ENCODE results near the gene EAPP.
"Not testable (repeated sequence)": the region's sequence is repeated elsewhere in the genome, so short reads cannot be mapped to it uniquely, and the experiment has no call there.

The EAPP gene

DNA sequence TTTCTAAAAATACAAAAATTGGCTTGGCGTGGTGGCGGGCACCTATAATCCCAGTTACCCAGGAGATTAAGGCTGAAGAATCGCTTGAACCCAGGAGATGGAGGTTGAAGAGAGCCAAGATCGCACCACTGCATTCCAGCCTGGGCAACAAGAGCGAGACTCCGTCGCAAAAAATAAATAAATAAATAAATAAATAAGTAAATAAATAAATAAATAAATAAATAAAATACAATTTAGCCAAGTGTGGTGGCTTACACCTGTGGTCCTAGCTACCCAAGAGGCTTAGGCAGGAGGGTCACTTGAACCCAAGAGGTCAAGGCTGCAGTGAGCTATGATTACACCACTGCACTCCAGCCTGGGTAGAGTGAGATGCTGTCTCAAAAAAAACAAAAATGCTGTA, 51.0 kb downstream of the EAPP start:
- H3K4me3 ChIP-seq (ENCODE audit: low read depth, low read length) = no peak overlapping the region

GRCh38 chr14:34484726-34485125, 54.8 kb downstream of the EAPP start:
- H3K4me3 ChIP-seq (ENCODE audit: low read depth, low read length) = no peak overlapping the region

DNA sequence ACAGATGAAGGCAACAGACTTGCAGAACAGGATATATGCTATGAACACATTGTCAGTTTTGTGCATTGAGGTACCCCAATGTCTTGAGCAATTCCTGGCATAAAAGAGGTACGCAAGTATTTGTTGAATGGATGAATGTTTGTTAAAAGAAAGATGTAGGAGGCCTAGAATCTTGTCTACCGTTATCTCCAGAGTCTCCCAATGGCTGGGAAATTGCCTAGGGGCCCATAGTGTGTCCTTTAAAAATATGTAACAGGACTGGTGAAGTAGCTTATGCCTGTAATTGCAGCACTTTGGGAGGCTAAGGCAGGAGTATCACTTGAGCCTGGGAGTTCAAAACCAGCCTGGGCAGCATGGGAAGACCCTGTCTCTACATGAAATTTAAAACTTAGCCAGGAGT, 57.0 kb downstream of the EAPP start:
- H3K4me3 ChIP-seq (ENCODE audit: low read depth, low read length) = no peak overlapping the region

- no peak overlapping the region for H3K4me3 ChIP-seq (ENCODE audit: low read depth, low read length)
Measured at GRCh38 chr14:34479694-34480093, 59.8 kb downstream of the EAPP start.

DNA sequence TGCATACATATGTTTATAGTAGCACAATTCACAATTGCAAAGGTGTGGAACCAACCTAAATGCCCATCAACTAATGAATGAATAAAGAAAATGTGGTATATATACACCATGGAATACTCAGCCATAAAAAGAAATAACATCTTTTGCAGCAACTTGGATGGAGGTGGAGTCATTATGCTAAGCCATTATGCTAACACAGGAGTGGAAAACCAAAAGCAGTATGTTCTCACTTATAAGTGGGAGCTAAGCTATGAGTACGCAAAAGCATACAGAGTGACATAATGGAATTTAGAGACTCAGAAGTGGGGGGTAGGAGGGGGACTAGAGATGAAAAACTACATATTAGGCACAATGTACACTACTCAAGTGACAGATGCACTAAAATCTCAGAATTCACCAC, 61.2 kb downstream of the EAPP start:
- H3K4me3 ChIP-seq (ENCODE audit: low read depth, low read length) = no peak overlapping the region

GRCh38 chr14:34476036-34476435, 63.5 kb downstream of the EAPP start:
- H3K4me3 ChIP-seq (ENCODE audit: low read depth, low read length) = not testable (repeated sequence)

DNA sequence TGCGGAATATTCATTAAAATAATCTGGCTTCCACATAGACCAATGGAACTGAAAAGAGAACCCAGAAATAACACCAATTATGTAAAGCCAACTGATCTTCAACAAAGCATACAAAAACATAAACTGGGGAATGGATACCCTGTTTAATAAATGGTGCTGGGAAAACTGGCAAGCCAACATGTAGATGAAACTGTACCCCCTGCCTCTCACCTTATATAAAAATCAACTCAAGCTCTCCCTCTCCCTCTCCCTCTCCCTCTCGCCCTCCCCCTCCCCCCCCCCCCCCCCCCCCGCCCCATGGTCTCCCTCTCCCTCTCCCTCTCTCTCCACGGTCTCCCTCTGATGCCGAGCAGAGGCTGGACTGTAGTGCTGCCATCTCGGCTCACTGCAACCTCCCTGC, 64.3 kb downstream of the EAPP start:
- no peak overlapping the region for H3K4me3 ChIP-seq (ENCODE audit: low read depth, low read length)

- no peak overlapping the region for H3K4me3 ChIP-seq (ENCODE audit: low read depth, low read length)
Measured at GRCh38 chr14:34474187-34474679, 65.3 kb downstream of the EAPP start.

GRCh38 chr14:34472706-34473279, 66.7 kb downstream of the EAPP start:
- no peak overlapping the region for H3K4me3 ChIP-seq (ENCODE audit: low read depth, low read length)

DNA sequence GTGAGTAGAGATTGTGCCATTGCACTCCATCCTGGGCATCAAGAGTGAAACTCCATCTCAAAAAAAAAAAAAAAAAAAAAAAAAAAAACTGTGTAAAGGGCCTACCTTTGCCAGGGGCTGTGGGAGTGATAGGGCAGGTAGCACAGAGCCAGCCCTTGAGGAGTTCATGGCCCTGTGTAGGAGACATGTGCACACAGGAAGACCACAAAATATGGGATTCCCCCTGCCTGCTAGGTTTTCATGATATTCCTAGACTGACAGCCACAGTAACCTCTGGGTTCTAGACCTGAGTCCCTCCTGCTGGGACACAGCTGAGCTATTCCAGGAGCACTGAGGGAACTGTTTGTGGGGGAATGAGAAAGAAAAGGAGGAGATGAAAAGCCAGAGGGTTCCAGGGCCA, 69.2 kb downstream of the EAPP start:
- H3K4me3 ChIP-seq (ENCODE audit: low read depth, low read length) = no peak overlapping the region

DNA sequence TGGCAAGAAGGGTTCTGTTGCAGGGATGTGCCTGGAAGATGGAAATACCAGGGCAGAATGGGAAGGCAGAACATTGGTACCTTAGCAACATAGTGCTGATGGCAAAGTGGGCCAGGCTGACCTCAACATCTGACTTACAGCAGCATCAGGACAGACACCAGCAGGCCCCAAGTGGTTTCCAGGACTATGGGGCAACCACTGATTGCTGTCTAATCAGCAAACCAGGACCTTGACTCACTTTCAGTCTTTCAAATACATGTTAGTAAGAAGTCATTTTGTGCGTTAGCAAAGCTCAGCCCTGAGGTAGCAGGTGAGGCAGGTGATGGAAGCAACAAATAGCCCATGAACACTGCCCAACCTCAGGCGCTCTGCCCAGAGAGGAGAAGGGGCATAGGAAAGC, 72.8 kb downstream of the EAPP start:
- no peak overlapping the region for H3K4me3 ChIP-seq (ENCODE audit: low read depth, low read length)
